HG03066 (cell line): ENCODE data around the gene RBMS3.
"Not testable (repeated sequence)": the region's sequence is repeated elsewhere in the genome, so short reads cannot be mapped to it uniquely, and the experiment has no call there.

Experiments
- ATAC-seq: cut with Tn5 transposase; IDR thresholded peaks from one replicate; pipeline ENCODE4 v1.9.1; 2021; ENCODE audit warnings: low read depth; ENCODE audit not compliant: unreplicated experiment

Gene RBMS3

DNA sequence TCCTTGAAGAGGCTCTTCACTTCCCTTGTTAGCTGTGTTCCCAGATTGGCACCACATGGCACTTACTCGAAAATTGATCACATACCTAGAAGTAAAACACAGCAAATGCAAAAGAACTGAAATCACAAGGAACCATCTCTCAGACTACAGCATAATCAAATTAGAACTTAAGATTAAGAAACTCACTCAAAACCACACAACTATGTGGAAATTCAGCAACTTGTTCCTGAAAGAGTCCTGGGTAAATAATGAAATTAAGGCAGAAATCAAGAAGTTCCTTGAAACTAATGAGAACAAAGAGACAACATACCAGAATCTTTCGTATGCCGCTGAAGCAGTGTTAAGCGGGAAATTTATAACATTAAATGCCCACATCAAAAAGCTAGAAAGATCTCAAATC lies 759.3 kb downstream of the RBMS3 start:
- ATAC-seq = no peak

DNA sequence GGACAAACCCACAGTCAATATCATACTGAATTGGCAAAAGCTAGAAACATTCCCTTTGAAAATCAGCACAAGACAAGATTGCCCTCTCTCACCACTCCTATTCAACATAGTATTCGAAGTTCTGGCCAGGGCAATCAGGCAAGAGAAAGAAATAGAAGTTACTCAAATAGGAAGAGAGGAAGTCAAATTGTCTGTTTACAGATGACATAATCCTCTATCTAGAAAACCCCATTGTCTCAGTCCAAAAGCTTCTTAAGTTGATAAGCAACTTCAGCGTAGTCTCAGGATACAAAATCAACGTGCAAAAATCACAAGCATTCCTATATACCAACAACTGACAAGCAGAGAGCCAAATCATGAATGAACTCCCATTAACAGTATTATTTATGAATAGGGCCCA lies 760.6 kb downstream of the RBMS3 start:
- not testable (repeated sequence) for ATAC-seq

DNA sequence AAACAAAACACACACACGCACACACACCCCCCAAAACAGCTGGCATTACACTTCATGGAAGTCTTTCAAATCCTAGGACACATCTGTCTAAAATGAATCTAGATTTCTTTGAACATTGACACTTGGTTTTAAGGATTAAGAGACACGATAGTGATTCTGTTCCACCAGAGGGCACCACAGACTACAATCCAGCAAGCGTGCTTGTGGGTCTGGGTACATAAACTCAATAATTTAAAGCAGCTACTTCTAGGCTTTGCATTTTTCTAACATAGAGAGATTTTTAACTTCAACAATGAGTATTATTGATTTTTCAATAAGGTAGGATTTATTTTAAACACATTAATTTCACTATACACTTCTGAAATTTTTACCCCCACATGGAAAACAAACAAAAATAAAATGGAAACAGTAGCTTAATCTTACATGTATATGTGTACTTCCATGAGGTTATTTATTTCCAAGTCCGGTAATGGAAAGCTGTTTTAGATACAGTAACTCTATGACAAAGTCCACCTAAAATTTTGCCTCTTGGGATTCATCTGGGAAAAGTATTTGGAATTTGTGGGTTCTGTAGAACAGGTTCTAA lies 761.5 kb downstream of the RBMS3 start:
- no peak for ATAC-seq

GRCh38 chr3:30042916-30043555 lies 762.2 kb downstream of the RBMS3 start:
- ATAC-seq = no peak

DNA sequence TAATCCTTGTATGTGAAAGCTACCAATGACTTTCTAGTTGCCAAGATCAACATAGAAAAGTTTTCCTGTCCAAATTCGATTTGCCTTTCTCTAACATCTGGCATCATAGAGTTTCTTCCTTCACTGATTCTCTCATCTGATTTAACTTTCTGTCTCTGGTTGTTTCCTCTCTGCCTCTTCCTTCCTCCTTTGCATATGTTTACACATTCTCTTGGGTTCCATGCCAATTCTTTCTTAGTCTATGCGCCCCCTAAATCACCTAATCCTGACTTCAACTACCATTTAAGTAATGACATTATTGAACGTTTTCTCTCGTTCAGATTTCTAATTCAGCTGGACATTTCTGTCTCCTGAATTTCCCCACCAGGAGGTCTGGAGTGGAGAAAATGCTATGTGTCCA lies 763.6 kb downstream of the RBMS3 start:
- ATAC-seq = no peak

- ATAC-seq = no peak
Observed at GRCh38 chr3:30048431-30048830, 767.6 kb downstream of the RBMS3 start.

DNA sequence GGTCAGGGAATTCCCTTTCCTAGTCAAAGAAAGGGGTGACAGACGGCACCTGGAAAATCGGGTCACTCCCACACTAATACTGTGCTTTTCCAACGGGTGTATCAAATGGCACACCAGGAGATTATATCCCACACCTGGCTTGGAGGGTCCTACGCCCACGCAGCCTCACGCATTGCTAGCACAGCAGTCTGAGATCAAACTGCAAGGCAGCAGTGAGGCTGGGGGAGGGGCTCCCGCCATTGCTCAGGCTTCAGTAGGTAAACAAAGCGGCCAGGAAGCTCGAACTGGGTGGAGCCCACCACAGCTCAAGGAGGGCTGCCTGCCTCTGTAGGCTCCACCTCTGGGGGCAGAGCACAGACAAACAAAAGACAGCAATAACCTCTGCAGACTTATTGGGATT lies 769.2 kb downstream of the RBMS3 start:
- not testable (repeated sequence) for ATAC-seq

GRCh38 chr3:30059240-30059639 lies 778.4 kb downstream of the RBMS3 start:
- ATAC-seq = no peak
